Naive thymus-derived CD8-positive, alpha-beta T cell (primary cell): ENCODE measurements around the gene TUB. TPM values are rescaled to one million over a fixed set of nuclear protein-coding genes. Genes with fewer than 3 reads are reported as not detected.

Experiments used
- ATAC-seq, 2 donors: fragments of 150-1000 bp; cut with Tn5 transposase in 1 of 2; sonication (Bioruptor Pico), chemical (Tn5 transposase) in 1 of 2; 1 replicate in 1 of 2; 2 replicates in 1 of 2; pipeline ENCODE4 v1.10.0; 2021; ENCODE audit warnings: mild to moderate bottlenecking in 2 of 2, moderate library complexity in 2 of 2
- POLR2A ChIA-PET: fragments of 350-600 bp; sonication (Branson Sonifier 250); formaldehyde crosslinking; loops from one replicate; lab custom pipeline; 2021; ENCODE audit warnings: antibody characterized with exemption; lab: Charles Lee
- DNase-seq, 10 donors: peaks; one replicate each; pipeline versions ENCODE4 v3.0.0 to v3.0.0-alpha.2; 2020 to 2022
- H3K27ac Mint-ChIP-seq, 10 donors: one replicate each; pipeline ENCODE4 v1.8.0; 2020 to 2022; ENCODE audit warnings: mild to moderate bottlenecking in 10 of 10, mixed read lengths in 10 of 10, moderate library complexity in 4 of 10, inconsistent platforms in 1 of 10
- H3K27me3 Mint-ChIP-seq, 5 donors: one replicate each; pipeline ENCODE4 v1.8.0; 2021 to 2022; ENCODE audit warnings: mixed read lengths in 5 of 5
- H3K36me3 Mint-ChIP-seq, 3 donors: one replicate each; pipeline ENCODE4 v1.8.0; 2020 to 2022; ENCODE audit warnings: mixed read lengths in 3 of 3, mild to moderate bottlenecking in 2 of 3, inconsistent platforms in 1 of 3
- H3K4me1 Mint-ChIP-seq, 4 donors: one replicate each; pipeline ENCODE4 v1.8.0; 2021 to 2022; ENCODE audit warnings: mixed read lengths in 4 of 4
- H3K4me3 Mint-ChIP-seq, 10 donors: one replicate each; pipeline ENCODE4 v1.8.0; 2020 to 2022; ENCODE audit warnings: mild to moderate bottlenecking in 10 of 10, mixed read lengths in 10 of 10, moderate library complexity in 6 of 10, inconsistent platforms in 1 of 10
- H3K9me3 Mint-ChIP-seq, 9 donors: one replicate each; pipeline ENCODE4 v1.8.0; 2020 to 2022; ENCODE audit warnings: mixed read lengths in 9 of 9, mild to moderate bottlenecking in 3 of 9, inconsistent platforms in 1 of 9, moderate library complexity in 1 of 9
- polyA plus RNA-seq, 3 donors: library from polyadenylated mRNA; unstranded; fragments of 300-500 nt; fragmentation: Illumina TruSeq; gene quantifications; one replicate each; pipeline ENCODE4 v1.2.3, GENCODE V29; 2021
- total RNA-seq, 8 experiments: library from RNA in 2 of 8; stranded (reverse) in 2 of 8; gene quantifications; one replicate each; pipeline ENCODE4 v1.2.3 and lab custom pipeline; 2021 to 2026

Gene TUB
- total and polyA plus RNA-seq, 5 experiments from 2014 or later = 0.05 to 0.18 TPM; not detected in 3

DNA sequence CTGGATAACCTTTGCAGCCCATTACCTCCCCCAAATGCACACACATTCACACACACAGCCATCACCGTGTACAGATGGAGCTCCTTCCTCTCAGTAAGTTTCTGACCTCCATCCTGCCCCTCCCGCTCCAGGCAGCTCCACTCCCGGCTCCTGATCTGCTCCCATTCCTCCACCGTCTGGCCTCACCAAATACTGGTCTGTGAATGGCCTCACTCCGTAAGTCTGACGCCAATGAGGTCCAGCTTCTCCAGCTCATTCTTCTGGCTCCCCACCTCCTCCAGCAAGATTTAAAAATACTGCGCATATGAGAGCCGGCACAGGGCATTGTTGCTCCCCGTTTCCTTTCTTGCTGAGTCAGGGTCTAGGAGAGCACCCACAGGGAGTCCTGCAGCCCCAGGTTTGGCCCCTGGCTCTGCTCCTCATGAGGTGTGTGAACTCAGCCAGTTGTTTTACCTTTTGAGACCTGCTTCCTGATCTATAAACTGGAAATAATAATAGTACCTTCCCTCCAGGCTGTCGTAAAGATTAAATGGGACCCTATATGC, 14.0 kb upstream of the TUB start:
- ATAC-seq = no peak

DNA sequence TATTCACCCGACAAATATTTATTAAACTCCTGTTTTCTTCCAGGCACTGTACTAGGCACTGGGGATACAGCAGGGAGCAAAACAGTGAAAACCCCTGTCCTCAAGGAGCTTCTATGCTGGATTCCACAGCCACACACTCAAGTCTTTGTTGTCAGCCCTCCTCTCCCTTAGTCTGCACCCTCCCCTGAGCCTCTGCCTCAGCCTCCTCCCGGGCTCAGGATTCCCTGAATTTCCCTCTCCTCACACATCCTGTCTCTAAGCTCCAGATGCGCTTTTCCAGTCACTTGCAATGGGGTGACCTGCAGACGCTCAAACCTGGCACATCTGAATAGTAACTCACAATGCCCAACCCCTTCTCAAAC, 13.5 kb upstream of the TUB start:
- H3K36me3 Mint-ChIP-seq = no peaks in the 10 kb centered on the region
- no peak overlapping the region for H3K4me3 Mint-ChIP-seq
- ATAC-seq = no peak
- DNase-seq = no peak
- no peaks in the 10 kb centered on the region for H3K4me1 Mint-ChIP-seq
- POLR2A ChIA-PET = no interaction called here
- H3K27ac Mint-ChIP-seq = no peak overlapping the region
- H3K9me3 Mint-ChIP-seq = peaks cover 0 to 1% (median 0%) of the 10 kb centered on the region in 9 donors
- peaks cover 7 to 26% (median 14%) of the 10 kb centered on the region in 5 donors for H3K27me3 Mint-ChIP-seq

More for the DNA sequence above, 14.0 kb upstream of the TUB start:
- Mint-ChIP-seq H3K27ac (peak overlapping the region in 1 of 10 donors; percentile 81), H3K36me3 (no peaks in the 10 kb centered on the region), H3K9me3 (peaks cover 0 to 1% (median 0%) of the 10 kb centered on the region in 9 donors), H3K4me1 (no peaks in the 10 kb centered on the region), H3K27me3 (peaks cover 7 to 26% (median 14%) of the 10 kb centered on the region in 5 donors), H3K4me3 (no peak overlapping the region)
- no peak for DNase-seq
- POLR2A ChIA-PET = no interaction called here

DNA sequence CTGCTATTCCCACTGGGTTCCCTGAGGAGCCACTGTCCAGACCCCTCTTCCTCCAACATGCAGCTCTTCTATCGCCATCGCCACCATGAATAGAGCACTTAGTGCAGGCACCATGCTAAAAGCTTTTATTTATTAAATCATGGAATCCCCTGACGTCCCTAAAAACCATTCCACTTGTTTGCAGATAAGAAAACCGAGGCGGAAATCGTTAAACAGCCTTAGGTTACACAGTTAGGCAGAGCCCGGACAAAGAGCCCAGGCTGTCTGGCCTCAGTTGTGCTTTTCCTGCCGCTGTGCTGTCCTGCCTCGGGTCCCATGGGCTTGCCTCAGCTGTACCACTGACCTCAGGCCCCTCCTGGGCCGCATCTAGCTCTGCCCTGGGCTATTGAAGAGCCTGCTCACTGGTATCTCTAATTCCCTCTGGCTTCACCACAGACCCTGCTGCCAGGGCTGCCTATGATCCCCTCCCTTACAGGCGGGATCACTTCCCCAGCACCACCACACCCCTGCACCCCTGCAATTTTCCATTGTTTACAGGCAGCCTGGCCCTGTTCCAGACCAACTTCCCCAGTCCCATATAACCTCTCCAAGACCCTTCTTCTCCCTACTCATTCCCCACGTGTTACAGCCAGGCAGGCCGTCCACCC, 13.0 kb upstream of the TUB start:
- Mint-ChIP-seq H3K27ac (peak overlapping the region in 1 of 10 donors; percentile 36), H3K36me3 (no peaks in the 10 kb centered on the region), H3K4me1 (no peaks in the 10 kb centered on the region), H3K4me3 (no peak overlapping the region), H3K27me3 (peaks cover 7 to 26% (median 14%) of the 10 kb centered on the region in 5 donors), H3K9me3 (peaks cover 0 to 1% (median 0%) of the 10 kb centered on the region in 9 donors)
- no peak for DNase-seq
- POLR2A ChIA-PET = no interaction called here
- ATAC-seq = no peak

DNA sequence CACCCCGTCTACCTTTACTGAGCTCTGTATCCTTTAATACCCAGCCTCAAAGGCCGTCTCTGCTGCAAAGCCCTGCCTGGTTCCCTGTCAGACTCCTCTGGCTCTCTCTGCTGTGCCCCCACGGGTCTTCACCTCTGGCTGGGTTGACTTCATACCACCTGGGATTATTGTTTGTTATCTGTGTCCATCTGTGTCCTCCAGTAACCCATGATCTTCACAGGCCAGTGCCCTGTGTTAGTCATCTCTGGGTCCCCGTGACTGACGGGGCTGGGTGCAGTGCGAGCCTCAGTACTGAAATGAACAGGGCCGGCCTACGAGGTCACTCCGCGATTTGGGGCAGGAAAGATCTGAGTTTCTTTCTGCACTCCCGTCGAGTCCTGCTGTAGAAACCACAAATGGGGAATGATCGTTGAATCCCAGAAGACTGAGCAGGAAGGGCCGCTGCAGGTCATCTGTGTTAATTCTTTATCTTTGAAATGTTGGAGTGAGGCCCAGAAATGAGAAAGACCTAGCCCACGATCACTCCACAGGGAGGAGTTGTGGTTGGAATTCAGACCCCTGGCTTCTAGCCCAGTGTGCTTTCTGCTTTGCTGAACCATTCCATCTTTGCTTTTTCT, 12.3 kb upstream of the TUB start:
- ATAC-seq = no peak
- peaks cover 7 to 29% (median 14%) of the 10 kb centered on the region in 5 donors for H3K27me3 Mint-ChIP-seq
- peak overlapping the region in 1 of 10 donors; percentile 36 for H3K27ac Mint-ChIP-seq
- peaks cover 0 to 1% (median 0%) of the 10 kb centered on the region in 9 donors for H3K9me3 Mint-ChIP-seq
- POLR2A ChIA-PET = no interaction called here
- H3K36me3 Mint-ChIP-seq = no peaks in the 10 kb centered on the region
- DNase-seq = no peak
- H3K4me3 Mint-ChIP-seq = no peak overlapping the region
- no peaks in the 10 kb centered on the region for H3K4me1 Mint-ChIP-seq

DNA sequence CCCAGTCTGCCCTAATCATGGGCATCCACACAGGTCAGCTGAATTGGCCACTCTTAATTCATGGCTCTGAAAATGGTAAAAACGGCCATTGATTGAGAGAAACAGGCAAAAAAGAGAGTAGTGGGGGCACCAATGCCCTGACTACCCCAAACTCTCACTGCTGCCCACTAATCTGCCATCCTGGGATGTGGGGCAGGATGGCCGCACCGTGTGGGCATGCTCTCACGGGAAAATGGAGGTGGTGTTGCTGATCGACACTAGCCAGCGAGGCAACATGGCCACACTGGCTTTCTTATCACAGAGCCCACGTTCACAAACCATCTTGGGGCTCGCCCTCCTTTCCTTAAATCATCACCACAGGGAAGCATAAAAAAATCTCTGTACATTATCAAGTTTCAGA, 11.2 kb upstream of the TUB start:
- no peak overlapping the region for H3K4me3 Mint-ChIP-seq
- H3K36me3 Mint-ChIP-seq = no peaks in the 10 kb centered on the region
- no peak overlapping the region for H3K27ac Mint-ChIP-seq
- ATAC-seq (no peak), DNase-seq (no peak)
- POLR2A ChIA-PET = no interaction called here
- H3K4me1 Mint-ChIP-seq = no peaks in the 10 kb centered on the region
- H3K27me3 Mint-ChIP-seq = peaks cover 7 to 36% (median 18%) of the 10 kb centered on the region in 5 donors
- H3K9me3 Mint-ChIP-seq = peaks cover 0 to 1% (median 0%) of the 10 kb centered on the region in 9 donors

DNA sequence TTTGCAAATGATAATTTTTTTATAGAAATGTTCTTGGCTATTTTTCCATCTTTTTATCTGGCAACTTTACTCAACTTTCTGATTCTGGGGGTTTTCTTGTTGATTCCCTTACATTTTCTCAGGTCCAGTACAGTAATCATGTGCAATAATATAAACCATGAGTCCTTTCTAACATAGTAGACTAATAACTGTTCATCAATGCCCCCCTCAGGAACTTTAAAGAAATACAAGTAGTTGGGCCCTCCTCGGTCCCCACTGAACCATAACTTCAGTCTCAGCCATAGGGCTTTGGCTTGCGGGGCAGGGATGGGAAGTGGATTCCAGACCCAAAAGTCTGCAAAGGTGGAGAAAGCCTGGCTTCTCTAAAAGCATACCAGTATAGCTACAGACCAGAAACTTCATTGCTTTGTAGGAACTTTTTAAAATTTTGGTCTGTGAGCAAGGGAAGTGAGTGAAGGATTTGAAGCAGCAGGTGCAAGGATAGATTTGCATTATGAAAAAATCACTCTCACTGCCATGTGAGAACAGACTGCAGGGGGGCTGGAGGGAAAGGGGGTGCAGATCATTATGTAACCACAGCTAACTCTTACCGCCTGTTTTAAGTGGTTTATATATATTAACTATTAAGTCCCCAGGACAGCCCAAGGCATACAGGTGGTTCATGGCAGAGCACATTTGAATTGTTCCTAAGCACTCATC, 10.4 kb upstream of the TUB start:
- H3K36me3 Mint-ChIP-seq = no peaks in the 10 kb centered on the region
- H3K27me3 Mint-ChIP-seq = peaks cover 7 to 36% (median 22%) of the 10 kb centered on the region in 5 donors
- H3K27ac Mint-ChIP-seq = no peak overlapping the region
- H3K9me3 Mint-ChIP-seq = peaks cover 0 to 1% (median 0%) of the 10 kb centered on the region in 9 donors
- ATAC-seq (no peak), DNase-seq (no peak)
- POLR2A ChIA-PET = no interaction called here
- no peak overlapping the region for H3K4me3 Mint-ChIP-seq
- H3K4me1 Mint-ChIP-seq = no peaks in the 10 kb centered on the region

DNA sequence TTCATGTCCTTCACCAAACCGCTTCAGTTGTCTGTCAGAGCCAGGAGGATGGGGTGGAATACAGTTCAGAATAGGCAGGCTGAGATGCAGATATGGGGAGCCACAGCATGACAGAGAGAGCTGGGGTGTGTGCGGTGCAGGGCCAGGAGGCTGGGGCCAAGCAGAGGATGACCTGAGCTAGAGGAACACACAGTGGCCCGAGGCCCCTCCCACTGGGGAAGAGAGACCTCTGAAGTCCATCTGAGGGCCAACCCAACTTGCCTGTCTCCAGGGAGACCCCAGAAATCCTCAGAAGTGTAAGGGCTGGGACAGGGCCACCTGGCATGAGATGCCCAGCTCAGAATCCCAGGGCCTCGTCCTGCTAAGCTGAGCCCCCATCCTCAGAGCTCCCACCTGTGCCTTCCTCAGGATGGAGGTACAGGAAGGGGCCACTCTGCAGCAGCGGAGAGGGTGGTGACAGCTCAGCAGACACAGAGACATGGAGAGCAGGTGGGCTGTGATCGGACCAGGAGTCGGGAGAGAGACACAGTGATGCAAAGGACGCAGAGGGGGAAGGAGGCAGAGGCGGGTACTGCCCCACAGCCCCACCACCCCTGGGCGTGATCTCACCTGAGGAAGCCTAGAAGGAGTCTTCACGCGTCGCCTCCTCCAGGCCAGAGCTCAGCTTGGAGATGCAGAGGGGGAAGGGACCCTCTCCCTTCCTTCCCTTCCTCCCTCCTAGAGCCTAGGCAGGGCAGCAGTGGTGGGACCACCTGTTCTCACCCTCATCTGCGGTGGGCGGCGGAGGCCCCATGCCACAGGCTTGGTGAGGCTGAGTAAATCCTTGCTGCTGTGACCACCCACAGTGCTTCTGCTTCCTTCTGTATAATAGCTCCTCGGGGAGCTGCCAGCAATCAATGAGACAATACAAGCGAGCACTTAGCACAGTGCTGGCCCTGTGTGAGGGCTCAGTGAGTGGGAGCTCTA, 9.1 kb upstream of the TUB start:
- ATAC-seq (no peak), DNase-seq (peak in 1 of 10 donors; percentile 55)
- Mint-ChIP-seq H3K4me3 (no peak overlapping the region), H3K27me3 (peaks cover 7 to 36% (median 22%) of the 10 kb centered on the region in 5 donors), H3K4me1 (no peaks in the 10 kb centered on the region), H3K9me3 (no peaks in the 10 kb centered on the region), H3K36me3 (no peaks in the 10 kb centered on the region), H3K27ac (no peak overlapping the region)
- POLR2A ChIA-PET = no interaction called here

DNA sequence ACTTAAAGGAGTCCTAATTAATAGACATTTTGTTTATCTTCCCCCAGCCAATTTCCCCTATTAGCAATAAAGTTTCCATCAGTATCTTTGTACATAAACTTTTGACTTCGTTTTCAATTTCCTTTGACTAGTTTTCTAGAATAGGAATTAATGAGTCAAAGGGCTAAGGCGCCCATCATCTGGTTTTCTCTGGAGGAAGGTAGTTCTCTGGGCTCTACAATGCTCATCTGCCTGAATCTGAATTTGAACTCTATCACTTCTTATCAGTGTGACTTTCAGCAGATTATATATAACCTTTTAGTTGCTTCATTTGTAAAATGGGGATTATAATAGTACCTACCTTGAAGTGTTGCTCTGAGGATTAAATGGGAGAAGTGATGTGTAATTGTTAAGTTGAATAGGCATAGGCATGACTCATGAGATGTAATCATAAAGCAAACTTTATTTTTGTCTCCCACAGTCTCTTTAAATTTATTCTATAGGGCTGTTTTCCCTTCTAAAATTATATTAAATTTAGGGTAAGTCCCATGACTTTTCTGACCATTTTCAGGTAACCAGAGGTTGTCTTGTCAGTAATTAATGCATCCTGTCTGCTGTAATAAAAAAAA, 5.8 kb upstream of the TUB start:
- no peak for ATAC-seq
- H3K27ac Mint-ChIP-seq = no peak overlapping the region
- H3K4me3 Mint-ChIP-seq = no peak overlapping the region
- no peak for DNase-seq
- peaks cover 0 to 2% (median 0%) of the 10 kb centered on the region in 9 donors for H3K9me3 Mint-ChIP-seq
- no peaks in the 10 kb centered on the region for H3K36me3 Mint-ChIP-seq
- peaks cover 3 to 51% (median 24%) of the 10 kb centered on the region in 5 donors for H3K27me3 Mint-ChIP-seq
- POLR2A ChIA-PET = no interaction called here
- peaks cover 0 to under 1% (median 0%) of the 10 kb centered on the region in 4 donors for H3K4me1 Mint-ChIP-seq

DNA sequence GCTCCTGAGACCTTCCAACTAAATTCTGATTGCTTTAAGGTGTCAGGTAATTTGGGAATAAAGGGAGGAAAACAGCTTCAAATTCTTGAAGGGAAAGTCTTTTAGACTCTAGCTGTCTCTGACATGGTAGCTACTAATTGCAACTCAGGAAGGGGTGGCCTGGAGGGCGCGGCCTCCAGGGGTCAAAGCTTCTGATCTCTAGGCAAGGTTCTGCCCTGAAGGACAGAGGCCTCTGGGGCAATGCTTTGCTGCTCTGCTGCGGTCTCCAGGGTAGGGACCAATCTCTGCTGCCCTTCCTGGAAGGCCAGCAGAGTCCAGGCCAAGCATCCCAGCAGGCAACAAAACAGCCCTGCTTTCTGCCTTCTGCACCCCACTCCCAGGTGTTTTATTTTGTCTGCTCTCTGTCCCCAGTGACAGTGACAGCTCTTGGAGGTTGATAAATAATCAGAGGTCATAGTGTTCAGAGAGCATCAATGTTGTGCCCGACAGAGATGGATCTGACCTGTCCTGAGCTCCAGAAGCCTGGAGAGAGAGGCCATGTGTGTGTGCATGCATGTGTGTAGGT, 1.8 kb upstream of the TUB start:
- DNase-seq (no peak), ATAC-seq (no peak)
- Mint-ChIP-seq H3K36me3 (no peaks in the 10 kb centered on the region), H3K4me3 (peak overlapping the region in 4 of 10 donors; percentile 1 to 56 (median 42)), H3K9me3 (peaks cover 0 to 4% (median 0%) of the 10 kb centered on the region in 9 donors), H3K27me3 (peaks cover 18 to 62% (median 47%) of the 10 kb centered on the region in 5 donors), H3K4me1 (peaks cover 0 to 8% (median 4%) of the 10 kb centered on the region in 4 donors), H3K27ac (no peak overlapping the region)
- POLR2A ChIA-PET = no interaction called here

DNA sequence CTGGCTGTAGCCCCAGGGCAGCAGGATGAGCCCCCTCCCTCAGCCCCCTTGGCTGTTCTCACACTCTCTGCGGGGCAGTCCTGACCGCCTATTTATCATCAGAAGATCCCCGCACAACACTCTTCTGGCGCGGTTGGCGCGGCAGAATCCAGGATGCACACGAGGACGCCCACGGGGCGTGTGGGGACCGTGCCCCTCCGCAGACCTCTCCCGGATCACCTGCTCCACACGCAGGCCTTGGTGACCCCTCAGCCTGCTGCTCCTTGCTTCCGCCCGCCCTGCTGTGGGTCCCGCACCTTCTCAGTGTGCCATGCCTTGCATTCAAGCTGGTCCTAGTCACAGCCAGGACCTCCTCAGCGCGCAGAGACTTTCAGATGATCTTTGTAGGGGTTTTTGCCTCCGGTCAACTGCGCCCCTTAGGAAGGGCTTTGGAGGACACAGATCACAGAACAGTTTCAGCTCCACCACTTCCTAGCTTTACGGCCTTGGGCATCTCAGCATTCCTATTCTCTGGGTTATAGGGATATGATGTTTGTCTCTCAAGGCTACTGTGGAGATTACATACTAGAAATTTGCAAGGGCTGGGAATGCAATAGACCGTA, 841 bp upstream of the TUB start:
- no peaks in the 10 kb centered on the region for H3K36me3 Mint-ChIP-seq
- H3K4me1 Mint-ChIP-seq = peaks cover 0 to 8% (median 4%) of the 10 kb centered on the region in 4 donors
- peaks cover 18 to 70% (median 51%) of the 10 kb centered on the region in 5 donors for H3K27me3 Mint-ChIP-seq
- ATAC-seq = no peak
- H3K4me3 Mint-ChIP-seq = peak overlapping the region; percentile 51 to 83 (median 68)
- POLR2A ChIA-PET = no interaction called here
- no peak overlapping the region for H3K27ac Mint-ChIP-seq
- DNase-seq = no peak
- peaks cover 0 to 4% (median 0%) of the 10 kb centered on the region in 9 donors for H3K9me3 Mint-ChIP-seq

DNA sequence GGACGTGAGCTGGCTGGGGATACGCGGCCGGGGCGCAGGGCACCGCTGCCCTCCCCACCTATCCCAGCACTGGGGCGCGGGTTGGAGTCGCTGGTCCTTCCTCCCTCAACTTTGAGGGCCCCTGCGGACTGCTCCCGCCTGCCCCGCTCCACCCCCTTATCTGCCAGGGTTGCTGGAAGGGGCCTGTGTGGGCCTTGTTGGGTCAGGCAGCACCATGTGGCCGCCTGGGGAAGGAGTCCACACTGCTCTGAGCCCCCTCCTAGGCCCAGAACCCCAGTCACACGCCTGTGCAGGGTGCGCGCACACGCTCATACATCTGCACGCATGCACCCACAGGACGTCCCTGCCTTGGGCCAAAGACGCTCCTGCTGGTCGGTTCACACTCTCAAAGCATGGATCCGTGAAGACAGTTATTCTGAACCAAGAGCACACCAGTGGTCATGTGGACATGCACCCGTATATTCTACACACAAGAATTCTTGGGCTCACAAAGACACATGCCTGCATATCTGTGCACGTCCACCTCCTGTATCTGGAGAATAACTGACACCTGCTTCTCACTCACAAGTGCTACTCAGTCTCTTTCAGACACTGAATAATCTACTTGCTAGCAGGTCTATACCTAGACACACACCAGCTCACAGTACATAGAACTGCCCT, 710 bp downstream of the TUB start:
- Mint-ChIP-seq H3K27ac (no peak overlapping the region), H3K9me3 (peaks cover 0 to 4% (median 0%) of the 10 kb centered on the region in 9 donors), H3K4me1 (peaks cover 0 to 8% (median 4%) of the 10 kb centered on the region in 4 donors), H3K36me3 (no peaks in the 10 kb centered on the region), H3K4me3 (peak overlapping the region; percentile 46 to 71 (median 58)), H3K27me3 (peaks cover 20 to 86% (median 56%) of the 10 kb centered on the region in 5 donors)
- POLR2A ChIA-PET = no interaction called here
- no peak for DNase-seq
- no peak for ATAC-seq
